ENCODE data around the gene HNRNPF.
"Not testable (repeated sequence)": the region's sequence is repeated elsewhere in the genome, so short reads cannot be mapped to it uniquely, and the experiment has no call there.

Gene HNRNPF

DNA sequence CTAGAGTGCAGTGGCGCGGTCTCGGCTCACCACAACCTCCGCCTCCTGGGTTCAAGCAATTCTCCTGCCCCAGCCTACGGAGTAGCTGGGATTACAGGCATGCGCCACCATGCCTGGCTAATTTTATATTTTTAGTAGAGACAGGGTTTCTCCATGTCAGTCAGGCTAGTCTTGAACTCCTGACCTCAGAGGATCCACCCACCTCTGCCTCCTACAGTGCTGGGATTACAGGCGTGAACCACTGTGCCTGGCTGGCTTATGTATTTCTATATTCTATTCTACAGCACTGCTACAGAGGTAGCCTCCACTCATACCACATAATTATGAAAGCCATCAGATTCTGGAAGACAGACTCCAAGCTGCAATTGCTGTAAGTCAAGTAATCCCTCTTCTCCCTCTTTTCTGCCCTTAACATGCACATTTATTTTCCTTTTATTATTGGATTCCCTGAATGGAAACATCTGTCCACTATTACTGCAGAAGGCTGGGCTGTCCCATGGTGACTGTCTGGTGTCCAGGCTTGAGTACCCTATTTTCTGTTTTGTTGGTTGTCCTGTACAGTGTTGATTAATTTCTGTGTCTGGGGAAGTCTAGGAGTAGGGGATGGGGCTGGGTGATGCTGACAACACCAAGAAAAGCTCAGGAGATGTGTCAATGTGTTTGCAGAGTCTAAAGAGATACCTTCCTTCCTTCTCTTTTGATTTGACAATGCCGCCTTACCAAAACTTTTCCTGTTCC is 22.1 kb upstream of the HNRNPF start:
- POLR2A ChIA-PET: no interaction called here
- no peak for DNase-seq (ENCODE audit: low read depth, low spot score)
- CTCF ChIA-PET: interaction anchor here (2.0 kb wide), 1 partner anchor 31 kb away, joined by 5 read pairs; no protein-coding TSS in a partner anchor
- TF ChIP-seq, protein P1, sequence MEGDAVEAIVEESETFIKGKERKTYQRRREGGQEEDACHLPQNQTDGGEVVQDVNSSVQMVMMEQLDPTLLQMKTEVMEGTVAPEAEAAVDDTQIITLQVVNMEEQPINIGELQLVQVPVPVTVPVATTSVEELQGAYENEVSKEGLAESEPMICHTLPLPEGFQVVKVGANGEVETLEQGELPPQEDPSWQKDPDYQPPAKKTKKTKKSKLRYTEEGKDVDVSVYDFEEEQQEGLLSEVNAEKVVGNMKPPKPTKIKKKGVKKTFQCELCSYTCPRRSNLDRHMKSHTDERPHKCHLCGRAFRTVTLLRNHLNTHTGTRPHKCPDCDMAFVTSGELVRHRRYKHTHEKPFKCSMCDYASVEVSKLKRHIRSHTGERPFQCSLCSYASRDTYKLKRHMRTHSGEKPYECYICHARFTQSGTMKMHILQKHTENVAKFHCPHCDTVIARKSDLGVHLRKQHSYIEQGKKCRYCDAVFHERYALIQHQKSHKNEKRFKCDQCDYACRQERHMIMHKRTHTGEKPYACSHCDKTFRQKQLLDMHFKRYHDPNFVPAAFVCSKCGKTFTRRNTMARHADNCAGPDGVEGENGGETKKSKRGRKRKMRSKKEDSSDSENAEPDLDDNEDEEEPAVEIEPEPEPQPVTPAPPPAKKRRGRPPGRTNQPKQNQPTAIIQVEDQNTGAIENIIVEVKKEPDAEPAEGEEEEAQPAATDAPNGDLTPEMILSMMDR (IDR thresholded peaks at IDR 0.05; ENCODE audit: insufficient read depth, low read length, missing control alignments): no peak
- no peak overlapping the region for H3K4me3 ChIP-seq (ENCODE audit: low read depth, low read length)

GRCh38 chr10:43427166-43427825 is 18.3 kb upstream of the HNRNPF start:
- ChIA-PET CTCF (no interaction called here), POLR2A (no interaction called here)
- no peak for DNase-seq (ENCODE audit: low read depth, low spot score)
- TF ChIP-seq, protein P1 (IDR thresholded peaks at IDR 0.05; ENCODE audit: insufficient read depth, low read length, missing control alignments): no peak
- no peak overlapping the region for H3K4me3 ChIP-seq (ENCODE audit: low read depth, low read length)

GRCh38 chr10:43426476-43426875 is 17.5 kb upstream of the HNRNPF start:
- H3K4me3 ChIP-seq (ENCODE audit: low read depth, low read length); DNase-seq (ENCODE audit: low read depth, low spot score); POLR2A ChIA-PET; CTCF ChIA-PET: not testable (repeated sequence)

DNA sequence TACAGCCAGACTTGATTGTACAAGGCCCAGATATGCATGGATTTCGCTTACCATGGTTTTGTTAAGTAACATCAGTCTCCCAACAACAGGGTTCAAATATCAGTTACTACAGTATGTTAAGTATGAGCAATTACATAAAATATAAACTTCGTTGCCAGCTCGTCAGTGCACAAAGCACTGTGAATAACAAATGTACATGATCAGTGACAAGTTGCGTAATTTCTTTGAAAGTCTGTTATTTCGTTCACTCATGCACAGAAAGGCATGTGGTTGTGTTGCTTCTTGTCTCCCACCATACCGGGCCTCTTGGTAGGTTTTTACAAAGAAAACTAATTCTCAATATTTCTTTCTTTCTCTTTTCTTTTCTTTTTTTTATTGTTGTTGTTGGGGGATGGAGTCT is 15.4 kb upstream of the HNRNPF start:
- ChIA-PET CTCF (interaction anchor here (1.2 kb wide), 1 partner anchor 10 kb away, joined by 7 read pairs; no protein-coding TSS in a partner anchor), POLR2A (no interaction called here)

GRCh38 chr10:43421944-43422343 is 13.0 kb upstream of the HNRNPF start:
- CTCF ChIA-PET: interaction anchor here (3.4 kb wide), 1 partner anchor 28 kb away, joined by 7 read pairs; no protein-coding TSS in a partner anchor
- H3K4me3 ChIP-seq (ENCODE audit: low read depth, low read length); DNase-seq (ENCODE audit: low read depth, low spot score); POLR2A ChIA-PET: not testable (repeated sequence)

More for the DNA sequence above, 15.4 kb upstream of the HNRNPF start:
- TF ChIP-seq, protein P1 (IDR thresholded peaks at IDR 0.05; ENCODE audit: insufficient read depth, low read length, missing control alignments): no peak
- DNase-seq (ENCODE audit: low read depth, low spot score): no peak
- no peak overlapping the region for H3K4me3 ChIP-seq (ENCODE audit: low read depth, low read length)

DNA sequence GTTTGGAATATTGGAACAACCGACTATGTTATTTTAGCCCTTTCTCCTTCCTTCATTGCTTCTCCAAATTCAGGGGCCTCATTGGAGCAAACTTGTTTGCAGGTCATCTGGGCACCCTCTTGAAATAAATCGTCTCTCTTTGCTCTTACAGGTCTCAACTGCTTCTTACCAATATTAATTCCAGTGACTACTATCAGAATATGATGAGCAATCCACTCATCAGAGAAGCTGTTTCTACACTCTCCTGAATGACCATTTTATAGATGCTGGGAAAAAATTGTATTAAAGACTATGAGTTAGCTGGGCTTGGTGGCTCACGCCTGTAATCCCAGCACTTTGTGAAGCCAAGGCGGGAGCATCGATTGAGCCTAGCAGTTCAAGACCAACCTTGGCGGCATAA is 12.5 kb upstream of the HNRNPF start:
- TF ChIP-seq, protein P1 (IDR thresholded peaks at IDR 0.05; ENCODE audit: insufficient read depth, low read length, missing control alignments): no peak
- CTCF ChIA-PET: interaction anchor here (3.4 kb wide), 1 partner anchor 28 kb away, joined by 7 read pairs; no protein-coding TSS in a partner anchor
- POLR2A ChIA-PET: no interaction called here
- no peak for DNase-seq (ENCODE audit: low read depth, low spot score)
- no peak overlapping the region for H3K4me3 ChIP-seq (ENCODE audit: low read depth, low read length)

DNA sequence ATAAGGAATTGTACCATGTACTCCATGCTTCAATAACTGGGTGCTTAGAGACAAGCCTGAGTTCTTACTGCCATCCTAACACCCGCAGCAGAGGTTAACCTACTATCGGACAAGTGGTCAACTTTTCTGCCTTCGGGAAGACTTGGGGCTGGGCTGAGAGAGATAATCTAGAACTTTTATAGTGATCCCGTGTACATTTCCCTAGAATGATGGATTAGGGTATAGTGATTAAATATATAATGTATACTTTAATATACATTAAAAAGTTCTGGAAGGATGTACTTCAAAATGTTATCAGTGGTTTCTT is 12.2 kb upstream of the HNRNPF start:
- H3K4me3 ChIP-seq (ENCODE audit: low read depth, low read length): peak overlapping the region; percentile 63
- ChIA-PET CTCF (interaction anchor here (3.4 kb wide), 1 partner anchor 27 kb away, joined by 7 read pairs; no protein-coding TSS in a partner anchor), POLR2A (interaction anchor here (1.2 kb wide), 2 partner anchors 10 to 14 kb away, joined by 3 to 8 read pairs; no protein-coding TSS in a partner anchor)
- TF ChIP-seq, protein P1 (IDR thresholded peaks at IDR 0.05; ENCODE audit: insufficient read depth, low read length, missing control alignments): no peak
- DNase-seq (ENCODE audit: low read depth, low spot score): no peak
